Natural killer cell treated with Interleukin-12 subunit alpha and Interleukin-12 subunit beta and Interleukin-15 and Interleukin-18, amount 100 ng/mL, for 72 hours (primary cell): ENCODE results near the gene TOMM40. TPM values are rescaled to one million over a fixed set of nuclear protein-coding genes. Genes with fewer than 3 reads are reported as not detected.
"Not testable (repeated sequence)": the region's sequence is repeated elsewhere in the genome, so short reads cannot be mapped to it uniquely, and the experiment has no call there.

Experiments used
- ATAC-seq, 2 donors: fragments of 150-1000 bp; cut with Tn5 transposase in 1 of 2; sonication (Bioruptor Pico), chemical (Tn5 transposase) in 1 of 2; 2 replicates each; pipeline ENCODE4 v1.10.0; 2021
- DNase-seq: peaks from one replicate; pipeline ENCODE4 v3.0.0; 2022; ENCODE audit warnings: low spot score
- H3K27ac Mint-ChIP-seq, 2 donors: 1 replicate in 1 of 2; 2 replicates in 1 of 2; pipeline ENCODE4 v1.8.0; 2022; ENCODE audit warnings: mixed read lengths in 2 of 2, mild to moderate bottlenecking in 1 of 2, moderate library complexity in 1 of 2
- H3K27me3 Mint-ChIP-seq, 2 donors: 1 replicate in 1 of 2; 2 replicates in 1 of 2; pipeline ENCODE4 v1.8.0; 2022; ENCODE audit warnings: mixed read lengths in 2 of 2
- H3K36me3 Mint-ChIP-seq: one replicate; pipeline ENCODE4 v1.8.0; 2022; ENCODE audit warnings: mixed read lengths
- H3K4me1 Mint-ChIP-seq, 2 donors: 1 replicate in 1 of 2; 2 replicates in 1 of 2; pipeline ENCODE4 v1.8.0; 2022; ENCODE audit warnings: low read depth in 2 of 2, mixed read lengths in 2 of 2, mild to moderate bottlenecking in 1 of 2
- H3K4me3 Mint-ChIP-seq: one replicate; pipeline ENCODE4 v1.8.0; 2022; ENCODE audit warnings: mixed read lengths
- H3K9me3 Mint-ChIP-seq: 2 replicates; pipeline ENCODE4 v1.8.0; 2022; ENCODE audit warnings: mixed read lengths
- total RNA-seq, 2 donors: library from RNA; stranded (reverse); gene quantifications; one replicate each; pipeline ENCODE4 v1.2.3, GENCODE V29; 2022

TOMM40 gene
- total RNA-seq, 2 donors from 2014 or later = 119 to 240 TPM

DNA sequence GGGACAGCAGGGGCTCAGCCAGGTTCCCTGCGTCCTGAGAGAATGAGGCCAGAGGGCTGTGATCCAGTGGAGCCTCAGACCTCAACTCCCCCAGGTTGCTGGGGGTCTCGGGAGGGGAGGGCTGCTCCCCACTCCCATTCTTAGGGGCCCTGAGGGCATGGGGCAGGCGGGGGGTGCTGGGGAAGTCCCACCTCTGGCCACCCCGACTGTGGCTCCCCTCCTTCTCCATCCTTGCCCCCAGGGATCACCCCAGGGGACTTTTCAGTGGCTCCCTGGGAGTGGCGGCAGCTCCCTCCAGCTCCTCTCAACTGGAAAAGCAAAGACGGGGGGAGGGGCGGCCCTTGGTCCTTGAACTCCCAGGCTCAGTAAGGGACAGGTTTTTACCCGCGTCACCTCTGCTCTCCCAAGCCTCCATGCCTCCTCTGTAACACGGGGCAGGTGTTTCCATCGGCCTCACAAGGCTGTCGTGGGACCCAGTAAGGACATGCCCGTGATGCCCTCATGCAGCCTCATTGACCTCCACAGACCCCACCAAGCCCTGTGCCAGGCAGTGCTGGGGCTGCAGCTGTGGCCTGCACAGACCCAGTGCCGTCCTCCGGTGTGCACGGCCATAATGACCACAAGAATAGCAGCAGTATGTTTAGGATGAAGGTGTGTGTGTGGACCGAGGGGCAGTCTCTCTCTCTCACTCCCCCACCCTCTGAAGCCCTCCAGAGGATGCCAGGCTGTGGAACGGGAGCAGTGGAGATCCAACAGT lies 11.6 kb upstream of the TOMM40 start:
- H3K9me3 Mint-ChIP-seq = no peaks in the 10 kb centered on the region
- H3K27ac Mint-ChIP-seq = no peak overlapping the region
- H3K36me3 Mint-ChIP-seq = no peaks in the 10 kb centered on the region
- H3K27me3 Mint-ChIP-seq = peaks cover 0 to 5% of the 10 kb centered on the region in 2 donors
- DNase-seq = no peak
- H3K4me1 Mint-ChIP-seq = no peaks in the 10 kb centered on the region
- no peak overlapping the region for H3K4me3 Mint-ChIP-seq
- peak in 1 of 2 donors; percentile 8 for ATAC-seq

GRCh38 chr19:44882063-44882462 lies 9.0 kb upstream of the TOMM40 start:
- no peak for DNase-seq
- Mint-ChIP-seq H3K36me3 (no peaks in the 10 kb centered on the region), H3K27ac (no peak overlapping the region), H3K4me1 (no peaks in the 10 kb centered on the region), H3K4me3 (no peak overlapping the region), H3K27me3 (peaks cover 0 to 3% of the 10 kb centered on the region in 2 donors), H3K9me3 (no peaks in the 10 kb centered on the region)
- ATAC-seq = no peak

GRCh38 chr19:44882619-44883397 lies 8.2 kb upstream of the TOMM40 start:
- H3K36me3 Mint-ChIP-seq, H3K9me3 Mint-ChIP-seq, H3K27ac Mint-ChIP-seq, DNase-seq, ATAC-seq, H3K4me3 Mint-ChIP-seq, H3K4me1 Mint-ChIP-seq, H3K27me3 Mint-ChIP-seq: not testable (repeated sequence)

- H3K27ac Mint-ChIP-seq = no peak overlapping the region
- H3K36me3 Mint-ChIP-seq = no peaks in the 10 kb centered on the region
- no peak for DNase-seq
- H3K4me1 Mint-ChIP-seq = peaks cover 0 to under 1% of the 10 kb centered on the region in 2 donors
- ATAC-seq = no peak
- H3K27me3 Mint-ChIP-seq = peaks cover 0 to 3% of the 10 kb centered on the region in 2 donors
- H3K9me3 Mint-ChIP-seq = no peaks in the 10 kb centered on the region
- no peak overlapping the region for H3K4me3 Mint-ChIP-seq
These were observed 7.1 kb upstream of the TOMM40 start for GRCh38 chr19:44883922-44884321.

- H3K36me3 Mint-ChIP-seq = no peaks in the 10 kb centered on the region
- H3K9me3 Mint-ChIP-seq = no peaks in the 10 kb centered on the region
- peaks cover 4 to 6% of the 10 kb centered on the region in 2 donors for H3K4me1 Mint-ChIP-seq
- DNase-seq (no peak), ATAC-seq (no peak)
- no peak overlapping the region for H3K4me3 Mint-ChIP-seq
- no peak overlapping the region for H3K27ac Mint-ChIP-seq
- peaks cover 0 to 3% of the 10 kb centered on the region in 2 donors for H3K27me3 Mint-ChIP-seq
These were observed 6.5 kb upstream of the TOMM40 start for GRCh38 chr19:44884566-44884965.

GRCh38 chr19:44886141-44886540 lies 4.9 kb upstream of the TOMM40 start:
- no peaks in the 10 kb centered on the region for H3K36me3 Mint-ChIP-seq
- no peak overlapping the region for H3K27ac Mint-ChIP-seq
- H3K9me3 Mint-ChIP-seq = no peaks in the 10 kb centered on the region
- ATAC-seq (no peak), DNase-seq (no peak)
- H3K27me3 Mint-ChIP-seq = peaks cover 0 to 3% of the 10 kb centered on the region in 2 donors
- H3K4me3 Mint-ChIP-seq = no peak overlapping the region
- peaks cover 11 to 13% of the 10 kb centered on the region in 2 donors for H3K4me1 Mint-ChIP-seq

DNA sequence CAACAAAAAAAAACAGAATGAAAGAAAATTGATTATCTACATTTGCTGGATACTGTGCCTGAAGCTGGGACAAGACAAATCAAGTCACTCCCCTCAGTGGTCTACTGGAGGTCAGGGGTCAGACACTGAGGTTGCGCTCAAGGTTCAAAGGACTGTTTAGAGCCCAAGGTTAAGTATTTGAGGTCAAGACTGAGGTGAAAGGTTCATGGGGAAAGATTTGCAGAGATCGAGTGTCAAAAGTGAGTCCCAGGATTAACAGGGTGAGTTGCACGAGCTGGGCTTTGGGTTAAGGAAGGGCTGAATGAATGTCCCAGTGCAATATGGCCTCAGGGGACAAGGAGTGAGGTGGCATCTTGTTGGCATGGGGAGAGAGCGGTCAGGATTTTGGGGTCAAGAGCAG lies 3.4 kb upstream of the TOMM40 start:
- Mint-ChIP-seq H3K27ac (no peak overlapping the region), H3K36me3 (peaks cover 5% of the 10 kb centered on the region), H3K27me3 (peaks cover 0 to 3% of the 10 kb centered on the region in 2 donors), H3K4me3 (no peak overlapping the region), H3K9me3 (no peaks in the 10 kb centered on the region), H3K4me1 (peaks cover 22 to 26% of the 10 kb centered on the region in 2 donors)
- no peak for DNase-seq
- ATAC-seq = no peak

GRCh38 chr19:44888335-44888734 lies 2.7 kb upstream of the TOMM40 start:
- not testable (repeated sequence) for H3K36me3 Mint-ChIP-seq, ATAC-seq, H3K9me3 Mint-ChIP-seq, H3K27ac Mint-ChIP-seq, H3K27me3 Mint-ChIP-seq, H3K4me3 Mint-ChIP-seq, DNase-seq
- H3K4me1 Mint-ChIP-seq = peaks cover 28 to 33% of the 10 kb centered on the region in 2 donors

GRCh38 chr19:44889830-44890365 lies 1.2 kb upstream of the TOMM40 start:
- no peak for ATAC-seq
- peak overlapping the region; percentile 81 to 88 for H3K27ac Mint-ChIP-seq
- peaks cover 5% of the 10 kb centered on the region for H3K36me3 Mint-ChIP-seq
- no peaks in the 10 kb centered on the region for H3K27me3 Mint-ChIP-seq
- peak overlapping the region; percentile 89 for H3K4me3 Mint-ChIP-seq
- no peaks in the 10 kb centered on the region for H3K9me3 Mint-ChIP-seq
- peaks cover 31 to 33% of the 10 kb centered on the region in 2 donors for H3K4me1 Mint-ChIP-seq
- DNase-seq = no peak

DNA sequence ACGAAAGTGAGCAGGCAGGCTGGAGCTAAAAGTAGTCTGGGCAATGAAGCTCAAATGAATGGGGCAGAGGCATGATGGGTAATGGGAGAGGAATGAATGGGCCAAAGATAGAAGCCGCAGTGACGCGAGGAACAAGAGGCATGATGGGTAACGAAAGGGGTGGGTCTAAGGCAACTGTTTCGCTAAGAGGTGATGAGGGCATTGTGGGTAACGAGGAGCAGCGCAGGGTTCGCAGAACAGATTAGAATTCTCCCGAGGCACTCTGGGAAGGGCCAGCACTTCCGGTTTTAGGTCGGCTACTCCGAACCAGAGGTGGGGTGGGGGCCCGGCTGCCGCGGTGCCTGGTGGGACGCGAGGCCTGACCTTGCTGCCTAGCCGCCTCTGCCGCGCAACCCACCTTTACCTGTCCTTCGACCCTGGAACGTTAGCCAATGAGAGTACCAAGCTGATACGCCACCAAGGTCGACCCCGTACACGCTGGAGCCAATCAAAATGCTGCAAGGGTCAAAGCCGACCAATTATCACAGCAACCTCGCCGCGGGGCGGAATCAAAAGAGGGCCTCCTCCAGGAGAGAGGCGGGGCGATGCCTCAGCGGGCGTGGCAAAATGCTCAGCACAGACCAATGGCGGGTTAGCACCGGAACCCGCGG lies 563 bp upstream of the TOMM40 start:
- Mint-ChIP-seq H3K27me3 (no peaks in the 10 kb centered on the region), H3K27ac (peak overlapping the region; percentile 81 to 88), H3K4me1 (peaks cover 31 to 33% of the 10 kb centered on the region in 2 donors), H3K36me3 (peaks cover 5% of the 10 kb centered on the region), H3K9me3 (no peaks in the 10 kb centered on the region), H3K4me3 (peak overlapping the region; percentile 89)
- DNase-seq (peak; percentile 100), ATAC-seq (peak; percentile 89 to 91)

DNA sequence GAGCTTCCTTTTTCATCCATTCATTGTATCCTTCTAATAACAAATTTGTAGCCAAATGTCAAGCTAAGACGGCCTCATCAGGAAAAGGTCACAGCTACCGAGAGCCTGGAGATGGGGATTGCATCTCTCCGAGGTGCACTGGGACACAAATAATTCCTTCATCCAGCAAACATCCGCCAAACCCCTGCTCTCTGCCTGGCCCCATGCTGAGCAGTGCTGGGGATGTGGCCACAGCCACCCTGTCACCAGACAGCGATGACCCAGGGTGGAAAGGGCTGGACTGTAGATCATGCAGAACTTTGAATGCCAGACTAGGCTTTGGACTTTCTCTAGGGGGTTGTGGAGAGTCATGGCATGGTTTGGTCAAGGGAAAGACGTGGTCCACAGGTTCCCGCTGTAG lies 1.9 kb downstream of the TOMM40 start:
- H3K27ac Mint-ChIP-seq = peak overlapping the region; percentile 81 to 83
- H3K4me3 Mint-ChIP-seq = peak overlapping the region; percentile 97
- no peak for ATAC-seq

DNA sequence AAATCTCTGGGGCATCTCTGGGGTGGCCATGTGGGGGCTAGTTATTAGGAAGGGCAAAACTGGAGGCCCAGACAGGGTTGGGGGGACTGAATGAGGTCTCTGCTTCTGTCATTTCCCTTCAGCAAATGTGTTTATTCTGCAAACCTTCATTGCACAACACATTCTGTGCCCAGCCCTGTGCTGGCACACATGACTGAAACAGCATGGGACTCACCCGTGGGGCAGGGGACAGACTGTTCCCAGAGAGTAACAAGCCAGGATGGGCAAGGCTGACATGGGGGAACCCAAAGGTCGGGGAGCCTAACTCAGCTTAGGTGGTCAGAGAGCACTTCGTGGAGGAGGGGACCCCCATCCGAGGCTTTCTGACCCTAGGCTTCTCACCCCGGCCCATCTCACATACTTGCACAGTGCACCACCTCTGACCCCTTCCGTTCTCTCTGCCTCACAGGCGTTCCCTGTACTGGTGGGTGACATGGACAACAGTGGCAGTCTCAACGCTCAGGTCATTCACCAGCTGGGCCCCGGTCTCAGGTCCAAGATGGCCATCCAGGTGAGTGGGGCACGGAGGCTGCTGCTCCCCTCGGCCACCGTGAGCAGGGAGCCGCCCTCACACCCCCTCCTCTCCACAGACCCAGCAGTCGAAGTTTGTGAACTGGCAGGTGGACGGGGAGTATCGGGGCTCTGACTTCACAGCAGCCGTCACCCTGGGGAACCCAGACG lies 2.4 kb downstream of the TOMM40 start:
- Mint-ChIP-seq H3K27ac (no peak overlapping the region), H3K36me3 (peaks cover 9% of the 10 kb centered on the region), H3K4me1 (peaks cover 31 to 33% of the 10 kb centered on the region in 2 donors), H3K9me3 (no peaks in the 10 kb centered on the region), H3K27me3 (no peaks in the 10 kb centered on the region), H3K4me3 (peak overlapping the region; percentile 97)
- ATAC-seq (no peak), DNase-seq (no peak)

More for the DNA sequence above, 1.9 kb downstream of the TOMM40 start:
- Mint-ChIP-seq H3K4me1 (peaks cover 31 to 33% of the 10 kb centered on the region in 2 donors), H3K9me3 (no peaks in the 10 kb centered on the region), H3K36me3 (peaks cover 9% of the 10 kb centered on the region), H3K27me3 (no peaks in the 10 kb centered on the region)
- DNase-seq = no peak

GRCh38 chr19:44894052-44894400 lies 3.0 kb downstream of the TOMM40 start:
- H3K36me3 Mint-ChIP-seq = peaks cover 9% of the 10 kb centered on the region
- H3K27me3 Mint-ChIP-seq = no peaks in the 10 kb centered on the region
- ATAC-seq (no peak), DNase-seq (no peak)
- H3K4me3 Mint-ChIP-seq = no peak overlapping the region
- no peaks in the 10 kb centered on the region for H3K9me3 Mint-ChIP-seq
- H3K27ac Mint-ChIP-seq = no peak overlapping the region
- H3K4me1 Mint-ChIP-seq = peaks cover 30 to 31% of the 10 kb centered on the region in 2 donors
